ENCODE data around the gene FAM72D.
"Not testable (repeated sequence)": the region's sequence is repeated elsewhere in the genome, so short reads cannot be mapped to it uniquely, and the experiment has no call there.

Gene FAM72D

GRCh38 chr1:145155873-145156272 lies 60.1 kb downstream of the FAM72D start:
- DNase-seq = not testable (repeated sequence)

GRCh38 chr1:145156891-145157610 lies 61.3 kb downstream of the FAM72D start:
- DNase-seq = peak; percentile 50

- not testable (repeated sequence) for DNase-seq
Observed at GRCh38 chr1:145157715-145158114, 61.9 kb downstream of the FAM72D start.

- not testable (repeated sequence) for DNase-seq
Observed at GRCh38 chr1:145161046-145161752, 65.4 kb downstream of the FAM72D start.

Measured in stimulated activated CD4-positive, alpha-beta T cell treated with anti-CD3 and anti-CD28 coated beads, Interleukin-4, amount 100 ng/mL, for 1 hour (primary cell).